Activated CD4-positive, CD25-positive, alpha-beta regulatory T cell treated with anti-CD3 and anti-CD28 coated beads, Interleukin-2, amount 50 U/mL, for 72 hours (primary cell): ENCODE data around the gene HECA.
A peak's percentile ranks its signal among the peaks of the same experiment; 100 is the strongest.
"Not testable (repeated sequence)": the region's sequence is repeated elsewhere in the genome, so short reads cannot be mapped to it uniquely, and the experiment has no call there.

ENCODE experiments used
- DNase-seq: peaks from one replicate; pipeline ENCODE4 v3.0.0; 2021

The HECA gene

DNA sequence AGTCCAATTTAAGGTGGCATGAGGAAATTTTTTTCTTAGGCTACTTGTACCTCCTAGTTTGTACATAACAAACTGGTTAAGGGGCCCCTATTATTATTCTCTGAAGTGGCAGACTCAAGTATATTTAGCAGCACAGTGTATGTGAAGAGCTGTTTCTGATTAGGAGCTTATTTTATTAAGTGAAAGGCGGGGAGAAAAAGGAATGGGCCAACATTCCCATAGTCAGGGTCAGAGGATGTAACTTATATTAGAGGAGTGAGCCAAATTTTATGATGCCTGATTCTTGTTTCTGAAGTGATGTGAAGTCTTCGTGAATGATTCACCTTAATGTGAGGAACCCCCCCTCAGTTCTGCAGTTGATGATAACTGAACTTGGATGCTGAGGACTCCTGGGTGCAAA lies 2.8 kb downstream of the HECA start:
- no peak for DNase-seq

DNA sequence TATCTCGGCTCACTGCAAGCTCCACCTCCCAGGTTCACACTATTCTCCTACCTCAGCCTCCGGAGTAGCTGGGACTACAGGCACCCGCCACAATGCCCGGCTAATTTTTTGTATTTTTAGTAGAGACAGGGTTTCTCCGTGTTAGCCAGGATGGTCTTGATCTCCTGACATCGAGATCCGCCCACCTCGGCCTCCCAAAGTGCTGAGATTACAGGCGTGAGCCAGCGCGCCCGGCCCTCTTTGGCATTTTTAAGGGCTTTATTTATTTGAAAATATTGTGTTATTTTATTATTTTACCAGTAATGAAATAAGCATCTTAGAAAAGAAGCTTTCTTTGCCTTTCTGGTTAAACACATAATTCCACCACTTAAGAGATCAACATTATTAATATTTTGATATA lies 6.0 kb downstream of the HECA start:
- DNase-seq = not testable (repeated sequence)

DNA sequence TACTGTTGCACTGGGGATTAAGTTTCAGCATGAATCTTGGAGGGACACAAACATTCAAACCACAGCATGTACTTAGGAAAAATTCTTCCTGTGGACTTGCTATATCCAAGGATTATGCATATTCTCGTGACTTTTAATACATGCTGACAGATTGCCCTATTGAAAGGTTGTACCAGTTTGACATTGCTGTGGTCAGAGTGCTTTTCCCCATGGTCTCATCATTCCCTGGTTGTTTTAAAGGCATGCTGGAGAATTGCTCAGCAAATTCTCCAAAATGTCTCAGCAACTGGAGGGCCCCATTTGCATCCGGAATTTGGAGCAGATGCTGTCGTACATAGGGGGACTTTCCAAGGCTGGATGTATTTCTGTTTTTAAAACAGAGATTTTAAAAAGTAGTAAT lies 7.4 kb downstream of the HECA start:
- DNase-seq = no peak

DNA sequence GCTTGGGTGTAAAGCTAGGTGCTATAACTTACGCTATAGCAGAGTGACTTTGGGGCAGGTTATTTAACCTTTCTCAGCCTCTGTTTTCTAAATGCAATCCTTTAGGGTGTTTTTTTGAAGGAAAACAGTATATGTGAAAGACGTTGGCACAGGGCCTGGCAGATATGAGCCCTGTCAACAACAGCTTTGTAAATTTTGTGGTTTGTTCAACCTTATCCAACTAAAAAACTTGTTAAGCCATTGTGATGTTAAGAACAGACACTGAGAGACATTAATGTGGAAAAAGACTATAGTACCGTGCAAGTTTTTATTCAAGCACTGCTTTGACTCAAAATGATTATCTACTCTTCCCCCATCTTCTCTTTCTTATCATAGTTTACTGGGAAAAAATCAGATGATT lies 8.2 kb downstream of the HECA start:
- DNase-seq = no peak

DNA sequence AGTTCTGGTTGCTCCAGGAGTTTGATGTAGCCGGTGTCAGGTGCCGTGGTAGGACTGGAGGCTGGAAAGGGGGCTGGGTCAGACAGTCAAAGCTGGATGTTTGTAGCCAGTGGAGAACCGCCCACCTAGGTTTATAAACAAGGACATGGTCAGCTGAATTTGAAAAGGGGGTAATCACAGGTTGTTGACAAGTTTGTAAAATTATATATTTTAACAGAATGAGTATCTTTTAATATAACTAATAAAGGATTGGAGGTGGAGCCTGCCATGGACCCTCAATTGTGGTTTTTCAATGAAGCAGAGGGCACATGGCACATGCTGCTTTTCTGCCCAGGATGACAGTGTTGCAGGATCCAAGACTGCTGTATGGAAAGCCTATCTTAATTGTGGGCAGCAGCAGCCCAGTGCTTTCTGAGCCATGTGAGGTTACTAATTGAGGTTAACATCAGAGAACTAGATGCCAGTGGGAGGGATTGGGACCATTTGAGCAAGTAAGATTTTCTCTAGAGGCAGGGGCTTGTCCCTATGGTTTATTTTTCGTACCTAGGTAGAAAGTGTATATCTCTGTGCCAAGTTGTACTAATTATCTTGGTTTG lies 9.7 kb downstream of the HECA start:
- DNase-seq = no peak

DNA sequence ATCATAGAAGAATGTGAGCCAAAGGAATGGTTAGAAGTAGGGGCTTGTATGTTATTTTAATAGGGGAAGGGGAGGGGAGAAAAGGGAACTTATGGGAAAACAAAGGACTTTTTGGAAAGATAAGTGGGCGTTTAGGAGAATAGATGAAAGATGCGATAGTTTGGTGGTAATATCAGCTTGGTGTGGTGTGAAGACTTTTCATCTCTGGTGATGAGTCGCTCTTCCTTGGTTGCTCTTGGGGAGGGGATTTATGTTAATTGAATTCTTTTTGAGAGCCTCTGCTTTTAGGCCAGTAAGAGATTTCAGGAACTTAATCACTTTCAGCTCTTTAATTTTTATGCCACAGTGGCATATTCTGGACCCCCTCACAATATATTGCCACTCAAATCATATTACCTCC lies 10.8 kb downstream of the HECA start:
- DNase-seq = no peak

DNA sequence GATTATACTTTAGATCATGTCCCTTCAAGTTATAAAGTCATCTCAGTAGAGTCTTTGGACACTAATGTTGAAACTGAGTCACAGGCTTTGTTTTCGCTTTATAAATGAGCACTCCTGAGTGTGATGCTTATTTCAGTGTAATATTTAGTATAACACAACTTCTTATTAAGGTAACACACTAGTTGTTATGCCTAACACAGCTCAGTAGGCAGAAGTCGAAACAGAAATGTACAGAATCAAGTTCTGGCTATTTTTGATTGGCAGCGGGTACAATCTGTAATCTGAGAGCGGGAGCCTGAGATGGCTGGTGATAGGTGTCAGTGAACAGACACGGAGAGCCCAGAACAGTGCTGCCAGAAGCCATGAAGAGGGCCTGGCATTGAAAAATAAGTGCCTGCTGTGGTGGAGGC lies 11.4 kb downstream of the HECA start:
- DNase-seq = no peak

DNA sequence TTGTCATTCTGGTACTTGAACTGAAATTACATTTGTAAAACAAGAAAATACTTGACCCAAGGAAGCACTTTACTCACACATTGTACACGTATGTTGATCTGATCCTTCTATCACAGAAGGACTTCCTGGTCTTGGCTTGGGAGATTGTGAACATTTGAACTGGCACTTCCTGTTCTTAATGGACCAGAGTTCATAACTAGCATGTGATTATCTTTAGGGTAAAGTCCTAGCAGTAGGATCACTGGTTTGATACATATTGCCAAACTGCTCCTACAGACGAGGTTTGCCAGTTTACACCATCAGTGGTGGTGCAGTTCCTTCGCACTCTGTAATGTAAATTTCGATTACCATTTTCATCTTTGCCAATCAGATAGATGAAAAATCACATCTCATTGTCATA lies 12.7 kb downstream of the HECA start:
- DNase-seq = no peak

DNA sequence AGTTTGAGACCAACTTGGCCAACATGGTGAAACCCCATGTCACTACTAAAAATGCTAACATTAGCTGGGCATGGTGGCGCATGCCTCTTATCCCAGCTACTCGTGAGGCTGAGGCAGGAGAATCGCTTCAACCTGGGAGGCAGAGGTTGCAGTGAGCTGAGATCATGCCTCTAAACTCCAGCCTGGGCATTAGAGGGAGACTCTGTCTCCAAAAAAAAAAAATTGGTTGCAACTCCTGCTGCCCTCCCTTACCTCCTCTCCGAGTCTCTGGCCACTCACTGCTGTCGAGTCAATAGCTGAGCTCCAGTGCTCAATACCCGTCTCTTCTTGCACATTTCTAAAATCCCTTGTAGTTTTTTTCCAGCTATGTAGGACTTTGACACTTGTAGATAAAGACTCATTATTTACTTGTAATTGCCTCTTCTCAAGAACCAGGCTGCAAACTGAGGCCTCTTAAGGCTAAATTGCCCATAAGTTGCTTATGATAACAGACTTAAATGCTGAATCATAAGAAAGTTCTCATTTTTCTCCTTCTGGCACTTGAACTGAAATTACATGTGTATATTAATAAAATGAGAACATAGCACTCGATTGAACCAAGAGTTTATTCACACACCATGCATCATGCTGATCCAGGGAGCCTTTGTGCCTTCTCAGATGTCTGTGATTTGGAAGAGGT lies 13.8 kb downstream of the HECA start:
- DNase-seq = no peak

DNA sequence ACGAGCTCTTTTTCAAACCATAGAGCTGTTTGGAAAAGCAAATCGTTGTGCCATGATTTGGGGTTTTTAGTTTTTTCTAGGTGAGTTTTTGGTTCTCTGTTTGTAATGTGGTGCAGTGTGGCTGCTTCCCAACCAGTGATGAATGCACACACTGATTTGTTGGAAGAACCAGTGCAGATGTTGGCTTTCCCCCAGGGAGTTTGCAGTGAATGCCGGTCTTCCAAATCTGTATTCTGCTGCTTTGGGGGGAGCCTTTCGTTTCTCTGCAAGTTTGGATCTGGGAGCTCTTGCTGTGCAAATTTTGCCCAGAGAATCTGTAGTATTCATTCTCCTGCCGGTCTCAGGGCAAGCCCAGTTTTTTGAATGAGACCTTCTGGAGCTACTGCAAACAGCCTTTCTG lies 14.5 kb downstream of the HECA start:
- DNase-seq = no peak

DNA sequence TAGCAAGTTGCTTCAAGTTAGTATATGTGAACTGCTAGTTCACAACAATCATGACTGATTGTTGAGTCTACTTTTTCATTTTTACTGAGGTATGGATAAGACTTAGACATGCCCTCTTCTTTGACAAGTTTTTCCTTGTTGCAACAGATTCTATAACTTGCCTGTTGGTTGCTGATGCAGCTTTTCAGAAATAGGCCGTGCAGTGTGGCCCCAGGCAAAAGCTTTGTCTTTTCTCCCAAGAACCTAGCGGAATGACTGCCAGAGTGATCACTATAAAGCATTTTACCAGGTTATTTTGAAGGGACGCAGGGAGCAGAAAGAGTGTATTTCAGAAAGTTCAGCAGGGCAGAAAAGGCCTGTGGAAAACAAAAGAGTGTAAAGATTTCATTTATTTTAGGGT lies 16.0 kb downstream of the HECA start:
- no peak for DNase-seq

DNA sequence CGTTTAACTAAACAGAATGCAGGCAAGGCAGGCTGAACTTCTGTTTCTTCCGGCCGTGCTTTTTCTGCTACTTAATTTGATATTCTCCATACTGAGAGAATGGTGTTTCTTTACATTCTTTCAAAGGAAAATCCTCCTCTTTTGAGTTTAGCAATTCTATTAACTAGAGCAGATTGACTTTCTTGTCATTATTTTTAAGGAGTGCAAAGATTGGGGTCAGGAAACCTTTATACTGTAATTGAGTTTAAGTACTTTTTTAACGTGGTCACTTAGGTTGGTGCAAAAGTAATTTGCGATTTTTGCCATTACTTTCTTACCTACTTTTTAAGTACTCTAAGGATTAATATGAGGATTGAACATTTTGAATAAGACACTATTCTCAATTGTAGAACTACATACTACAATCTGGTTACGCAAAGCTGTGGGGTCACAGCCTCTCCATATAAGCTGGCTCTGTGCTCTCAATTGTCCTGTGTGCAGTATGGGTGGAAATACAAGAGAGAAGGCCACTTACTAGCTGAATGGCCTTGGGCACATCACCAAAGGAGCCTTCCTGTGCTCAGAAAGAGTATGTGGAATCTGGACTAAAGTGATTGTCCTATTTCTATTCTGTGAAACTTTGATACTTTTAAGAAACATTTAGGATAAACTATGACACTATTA lies 16.7 kb downstream of the HECA start:
- DNase-seq = no peak

DNA sequence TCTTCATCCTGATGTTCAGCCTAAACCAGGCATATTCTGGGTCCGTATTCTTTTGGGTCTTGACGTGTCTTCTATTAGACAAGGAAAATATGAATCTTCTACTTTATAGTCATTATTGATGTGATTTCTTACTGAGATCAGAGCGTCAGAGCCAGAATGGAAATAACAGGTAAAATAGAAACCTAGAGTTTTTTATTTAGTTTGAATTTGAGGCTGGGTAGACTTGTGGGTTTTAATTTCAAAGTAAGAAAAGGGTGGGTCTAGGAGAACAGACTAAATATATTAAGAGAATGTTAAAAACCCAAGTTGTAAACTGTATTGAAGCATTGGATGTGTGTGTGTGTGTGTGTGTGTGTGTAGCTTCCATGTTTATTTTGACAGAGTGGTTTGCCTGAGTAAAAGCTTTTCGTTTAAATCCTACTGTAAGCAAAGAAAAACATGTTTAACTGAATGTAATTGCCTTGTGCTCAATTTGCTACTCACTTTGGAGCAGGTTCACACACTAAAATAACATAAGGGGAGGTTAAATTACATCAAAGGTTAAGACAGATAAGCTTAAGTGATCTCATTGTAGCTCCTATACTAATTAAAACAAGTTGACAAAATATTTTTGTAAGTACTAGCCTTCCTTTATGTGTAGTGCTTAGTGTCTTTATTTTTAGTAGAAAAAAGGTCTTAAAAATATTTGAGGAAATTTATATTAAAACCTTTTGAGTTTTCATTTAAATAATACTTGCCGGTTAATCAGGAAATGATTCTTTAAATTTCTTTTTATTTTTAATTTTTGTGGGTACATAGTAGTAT lies 17.4 kb downstream of the HECA start:
- DNase-seq = no peak

DNA sequence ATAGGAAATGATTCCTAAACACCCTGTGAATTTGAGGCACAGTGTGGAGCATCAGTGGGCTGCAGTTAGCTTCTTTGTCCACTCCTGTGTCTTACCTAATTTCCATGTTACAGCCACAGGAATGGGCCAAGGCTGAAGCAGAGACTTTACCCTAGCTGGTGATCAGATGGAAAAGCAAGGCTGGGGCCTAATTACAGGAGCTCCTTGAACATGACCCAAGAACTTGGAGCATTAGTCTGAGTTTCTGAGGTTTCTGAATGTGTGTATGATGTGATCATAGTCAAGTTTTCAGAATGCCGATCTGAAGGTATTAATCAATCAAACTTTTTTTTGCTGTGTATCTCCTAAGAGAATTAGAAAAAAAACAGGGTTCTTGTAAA lies 18.0 kb downstream of the HECA start:
- no peak for DNase-seq

DNA sequence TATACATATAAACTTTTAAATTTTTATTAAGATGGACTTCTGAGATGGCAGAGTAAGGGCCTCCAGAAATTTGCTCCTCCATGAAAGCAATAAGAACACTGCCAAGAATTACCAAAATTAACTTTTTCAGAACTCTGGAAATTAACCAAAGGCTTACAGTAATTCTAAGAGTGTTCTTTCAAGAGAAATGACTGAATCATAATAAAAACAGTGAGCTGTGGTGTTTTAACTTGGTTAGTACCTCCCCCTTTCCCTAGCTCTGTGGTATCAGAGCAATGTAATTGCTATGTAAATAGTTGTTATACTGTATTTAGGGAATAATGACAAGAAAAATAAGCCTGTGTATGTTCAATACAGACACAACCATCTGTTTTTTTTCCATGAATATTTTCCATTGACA lies 19.0 kb downstream of the HECA start:
- no peak for DNase-seq

DNA sequence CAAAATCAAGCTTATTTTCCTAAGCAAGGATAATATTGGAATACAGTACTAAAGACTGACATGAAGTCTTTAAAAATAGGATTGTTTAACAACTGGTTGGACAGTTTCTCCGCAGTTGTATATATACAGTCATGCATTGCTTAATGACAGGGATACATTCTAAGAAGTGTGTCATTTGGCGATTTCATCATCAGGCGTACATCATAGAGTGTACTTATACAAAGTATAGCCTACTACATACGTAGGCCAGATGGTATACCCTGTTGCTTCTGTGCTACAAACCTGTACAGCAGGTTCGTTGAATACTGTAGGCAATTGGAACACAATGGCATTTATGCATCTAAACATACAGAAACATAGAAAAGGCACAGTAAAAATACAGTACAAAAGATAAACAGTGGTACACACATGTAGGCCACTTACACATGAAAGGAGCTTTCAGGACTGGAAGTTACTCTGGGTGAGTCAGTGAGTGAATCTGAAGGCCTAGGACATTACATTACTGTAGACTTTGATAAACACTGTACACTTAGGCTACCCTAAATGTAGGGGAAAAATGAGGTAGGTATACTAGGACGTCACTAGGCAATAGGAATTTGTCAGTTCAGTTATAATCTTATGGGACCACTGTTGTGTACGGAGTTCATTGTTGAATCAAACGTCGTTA lies 20.1 kb downstream of the HECA start:
- no peak for DNase-seq

DNA sequence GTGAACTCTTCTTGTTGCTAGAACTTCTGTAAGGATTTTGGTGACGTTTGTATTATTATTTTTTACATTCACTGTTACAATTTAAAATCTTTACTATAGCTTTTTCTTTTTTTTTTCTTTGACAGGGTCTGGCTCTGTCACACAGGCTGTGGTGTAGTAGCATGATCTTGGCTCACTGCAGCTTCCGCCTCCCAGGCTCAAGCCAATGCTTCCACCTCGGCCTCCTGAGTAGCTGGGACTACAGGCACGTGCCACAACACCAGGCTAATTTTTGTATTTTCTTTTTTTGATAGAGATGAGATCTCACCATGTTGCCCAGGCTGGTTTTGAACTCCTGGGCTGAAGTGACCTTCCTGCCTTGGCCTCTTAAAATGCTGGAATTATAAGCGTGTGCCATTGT lies 21.2 kb downstream of the HECA start:
- no peak for DNase-seq

DNA sequence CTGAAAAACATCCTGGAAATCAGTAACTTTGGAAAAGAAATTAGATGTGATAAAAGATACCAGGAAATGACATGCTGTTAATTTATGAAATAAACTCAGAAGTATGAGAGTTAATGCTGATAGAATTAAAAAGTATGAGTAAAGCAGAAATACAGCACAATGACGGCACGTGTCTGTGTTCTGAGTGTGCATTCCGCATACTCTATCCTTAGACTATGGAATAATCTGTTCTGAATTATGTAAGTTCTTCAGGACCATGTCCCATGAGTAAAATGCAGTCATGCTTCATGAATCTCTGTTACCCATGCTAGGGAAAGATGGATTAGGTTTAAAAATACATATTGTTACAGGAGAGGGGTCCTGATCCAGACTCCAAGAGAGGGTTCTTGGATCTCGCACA lies 21.7 kb downstream of the HECA start:
- DNase-seq = no peak

DNA sequence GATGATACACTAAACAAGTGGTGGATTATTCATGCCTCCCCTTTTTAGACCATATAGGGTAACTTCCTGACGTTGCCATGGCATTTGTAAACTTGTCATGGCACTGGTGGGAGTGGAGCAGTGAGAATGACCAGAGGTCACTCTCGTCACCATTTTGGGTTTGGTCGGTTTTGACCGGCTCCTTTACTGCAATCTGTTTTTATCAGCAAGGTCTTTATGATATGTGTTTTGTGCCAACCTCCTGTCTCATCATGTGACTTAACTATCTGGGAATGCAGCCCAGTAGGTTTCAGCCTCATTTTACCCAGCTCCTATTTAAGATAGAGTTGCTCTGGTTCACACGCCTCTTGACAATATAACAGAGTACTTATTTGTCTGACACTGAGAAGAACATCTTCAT lies 22.2 kb downstream of the HECA start:
- not testable (repeated sequence) for DNase-seq

DNA sequence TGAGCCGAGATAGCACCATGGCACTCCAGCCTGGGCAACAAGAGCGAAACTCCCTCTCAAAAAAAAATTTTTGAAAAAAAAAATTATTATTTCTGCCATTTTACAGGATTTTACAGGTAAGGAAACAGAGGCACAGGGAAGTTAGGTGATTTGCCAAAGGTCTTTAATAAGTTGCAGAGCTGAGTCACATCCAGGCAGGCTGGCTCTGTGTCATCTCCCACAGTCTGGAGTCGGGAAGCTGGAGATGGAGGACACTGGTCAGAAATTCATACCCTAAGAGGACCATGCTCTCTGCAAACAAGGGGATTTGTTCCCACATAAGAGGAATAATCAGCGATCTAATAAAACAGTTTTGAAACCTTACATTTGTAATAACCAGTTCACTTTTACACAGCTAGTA lies 24.1 kb downstream of the HECA start:
- DNase-seq = no peak

DNA sequence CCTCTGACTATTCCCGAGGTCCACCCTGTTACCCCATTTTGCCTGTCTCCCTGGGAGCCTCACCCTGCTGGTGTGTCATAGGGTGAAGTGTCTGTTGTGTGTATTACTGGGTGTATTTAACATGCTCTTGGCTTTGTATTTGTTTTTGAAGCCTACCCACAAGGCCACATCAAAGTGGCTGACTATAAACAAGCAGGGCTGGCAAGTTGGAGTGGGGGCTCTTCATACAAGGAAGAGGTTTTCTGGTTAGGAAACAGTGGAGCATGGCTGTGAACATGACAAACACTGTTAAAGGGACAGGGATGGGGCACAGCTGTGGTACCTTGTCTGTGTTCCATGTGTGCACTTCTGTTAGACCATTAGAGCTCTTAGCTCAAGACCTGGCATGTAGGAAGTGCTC lies 26.3 kb downstream of the HECA start:
- DNase-seq = no peak

DNA sequence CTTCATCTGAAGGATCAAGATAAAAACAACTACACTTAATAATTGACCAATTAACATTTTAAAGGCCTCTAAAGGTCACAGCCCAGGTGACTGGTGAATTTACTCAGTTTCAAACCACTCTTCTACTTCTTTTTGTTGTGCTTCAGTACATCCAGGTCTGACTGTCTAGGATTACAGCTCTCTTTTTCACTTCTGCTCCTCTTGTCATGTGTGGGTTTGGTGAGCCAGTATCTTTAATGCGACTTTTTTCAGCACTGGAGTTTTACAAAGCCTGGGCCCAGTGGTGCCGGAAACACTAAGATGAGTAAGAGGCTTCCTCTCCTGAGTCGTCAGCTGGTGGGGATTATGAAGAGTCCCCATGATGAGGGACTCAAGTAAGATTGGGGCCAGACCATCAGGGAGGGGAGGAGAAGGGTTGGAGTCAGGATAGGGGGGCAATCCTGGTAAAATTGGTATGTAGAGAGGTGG lies 27.0 kb downstream of the HECA start:
- DNase-seq = peak; percentile 59

DNA sequence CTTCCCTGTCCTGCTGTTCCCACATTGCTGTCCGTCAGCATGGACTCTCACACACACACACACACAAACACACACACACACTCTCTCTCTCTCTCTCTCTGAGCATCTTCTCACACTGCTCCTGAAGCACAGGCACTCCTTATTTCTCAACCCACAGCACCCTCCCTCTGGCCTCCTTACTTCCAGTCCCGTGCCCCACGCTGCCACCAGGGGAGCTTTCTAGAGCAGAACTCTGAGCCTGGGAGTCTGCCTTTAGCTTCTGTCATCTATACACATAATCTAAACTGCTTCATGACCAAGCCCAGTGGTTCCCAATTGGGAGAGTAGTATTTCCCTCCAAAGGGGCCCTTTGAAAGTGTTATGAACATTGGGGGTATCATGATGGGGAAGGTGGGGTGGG lies 29.1 kb downstream of the HECA start:
- DNase-seq = no peak
